ENCODE measurements around the gene SGCA.

SGCA gene

DNA sequence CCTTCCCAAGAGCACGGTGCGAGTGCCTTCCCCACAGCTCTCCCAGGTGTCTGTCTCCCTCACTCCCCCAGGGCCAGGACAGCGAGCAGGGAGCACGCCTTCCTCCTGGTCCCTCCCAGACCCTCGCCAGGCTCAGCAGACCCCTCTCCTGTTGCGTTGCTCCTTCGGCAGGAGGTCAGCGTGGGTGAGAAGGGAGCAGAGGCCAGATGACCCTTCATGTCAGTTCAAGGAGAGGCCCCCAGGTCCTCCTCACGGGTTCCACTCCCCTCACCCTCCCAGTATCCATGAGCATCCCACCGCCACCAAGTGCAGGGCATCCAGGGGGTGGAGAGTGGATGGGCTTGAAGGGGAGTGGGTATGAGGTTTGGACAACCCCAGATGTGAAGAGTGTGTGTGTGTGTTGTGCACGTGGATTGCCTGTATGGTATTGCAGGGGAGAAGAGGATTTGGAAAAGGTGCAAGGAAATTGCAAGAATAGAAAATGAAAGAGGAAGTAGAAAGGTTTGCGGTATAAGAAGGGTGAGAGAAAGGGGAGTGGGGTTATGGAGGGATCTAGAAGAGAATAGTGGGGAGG lies 17.7 kb downstream of the SGCA start:
- peak; percentile 78 for DNase-seq

- peak; percentile 66 for DNase-seq
Observed at GRCh38 chr17:50184064-50184463, 18.3 kb downstream of the SGCA start.

DNA sequence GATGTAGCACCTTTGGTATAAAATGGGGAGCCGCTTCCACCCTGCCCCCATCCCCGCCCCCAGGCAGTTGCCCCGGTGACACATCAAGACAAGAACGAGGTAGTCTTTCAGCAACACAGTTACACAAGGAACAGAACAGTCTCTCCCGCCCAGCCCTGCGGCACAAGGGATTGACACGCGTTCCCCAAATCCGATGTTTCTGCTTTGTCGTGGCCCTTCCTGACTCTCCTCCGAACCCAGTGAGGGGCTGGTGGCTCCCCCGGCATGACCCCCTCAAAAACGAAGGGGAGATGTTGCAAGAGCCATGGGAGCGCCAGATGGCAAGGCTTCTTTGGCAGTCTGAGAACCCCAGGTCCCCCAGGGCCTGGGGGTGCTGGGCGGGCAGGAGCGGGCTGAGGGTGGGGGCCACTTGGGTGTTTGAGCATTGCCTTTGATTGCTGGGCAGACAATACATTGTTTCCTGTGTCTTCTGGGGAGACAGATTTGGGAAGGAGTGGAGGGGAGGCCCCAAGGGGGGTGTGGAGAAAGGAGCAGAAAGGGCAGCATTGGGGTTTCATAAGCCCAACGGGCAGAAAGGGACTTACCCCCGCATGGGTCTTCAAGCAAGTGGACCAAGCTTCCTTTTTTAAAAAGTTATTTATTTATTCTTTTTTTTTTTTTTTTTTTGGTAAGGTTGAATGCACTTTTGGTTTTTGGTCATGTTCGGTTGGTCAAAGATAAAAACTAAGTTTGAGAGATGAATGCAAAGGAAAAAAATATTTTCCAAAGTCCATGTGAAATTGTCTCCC lies 19.0 kb downstream of the SGCA start:
- DNase-seq: peak; percentile 83

- peak; percentile 60 for DNase-seq
Observed at GRCh38 chr17:50185631-50186471, 20.0 kb downstream of the SGCA start.

DNA sequence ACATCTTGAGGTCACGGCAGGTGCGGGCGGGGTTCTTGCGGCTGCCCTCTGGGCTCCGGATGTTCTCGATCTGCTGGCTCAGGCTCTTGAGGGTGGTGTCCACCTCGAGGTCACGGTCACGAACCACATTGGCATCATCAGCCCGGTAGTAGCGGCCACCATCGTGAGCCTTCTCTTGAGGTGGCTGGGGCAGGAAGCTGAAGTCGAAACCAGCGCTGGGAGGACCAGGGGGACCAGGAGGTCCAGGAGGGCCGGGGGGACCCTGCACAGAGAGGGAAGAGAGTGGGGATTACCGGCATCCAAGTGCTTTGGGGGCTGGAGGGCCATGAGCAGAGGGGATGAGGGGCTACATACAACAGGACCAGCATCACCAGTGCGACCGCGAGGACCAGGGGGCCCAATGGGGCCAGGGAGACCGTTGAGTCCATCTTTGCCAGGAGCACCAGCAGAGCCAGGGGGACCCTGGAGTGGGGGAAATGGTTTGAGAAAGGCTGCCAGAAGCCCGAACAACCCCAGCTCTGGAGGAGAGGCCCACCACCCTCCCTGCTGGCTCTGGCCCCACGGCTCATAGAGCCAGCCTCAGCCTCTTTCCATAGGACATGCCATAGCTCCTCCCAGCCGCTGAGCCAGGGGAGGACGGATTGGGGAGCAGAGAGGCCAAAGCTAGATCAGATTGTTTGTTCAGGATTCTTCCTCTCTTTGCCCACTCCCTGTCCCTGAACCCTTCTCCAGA lies 21.0 kb downstream of the SGCA start:
- peak; percentile 84 for DNase-seq

- DNase-seq: no peak
Observed at GRCh38 chr17:50187394-50187725, 21.6 kb downstream of the SGCA start.

GRCh38 chr17:50187751-50188530 lies 22.1 kb downstream of the SGCA start:
- peak; percentile 82 for DNase-seq

DNA sequence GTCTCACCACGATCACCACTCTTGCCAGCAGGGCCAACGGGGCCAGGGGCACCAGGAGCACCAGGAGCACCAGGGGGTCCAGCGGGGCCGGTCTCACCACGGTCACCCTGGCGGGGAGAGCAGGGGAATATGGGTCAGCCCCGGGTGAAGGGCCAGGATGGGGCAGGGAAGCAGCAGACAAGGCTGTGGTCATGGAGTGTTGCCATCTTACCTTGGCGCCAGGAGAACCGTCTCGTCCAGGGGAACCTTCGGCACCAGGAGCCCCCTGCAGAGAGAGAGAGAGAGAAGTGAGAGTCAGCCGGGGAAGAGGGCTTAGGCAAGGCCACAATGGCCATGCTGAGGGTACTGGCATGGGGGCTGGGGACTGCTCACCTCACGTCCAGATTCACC lies 22.7 kb downstream of the SGCA start:
- DNase-seq: peak; percentile 77

DNA sequence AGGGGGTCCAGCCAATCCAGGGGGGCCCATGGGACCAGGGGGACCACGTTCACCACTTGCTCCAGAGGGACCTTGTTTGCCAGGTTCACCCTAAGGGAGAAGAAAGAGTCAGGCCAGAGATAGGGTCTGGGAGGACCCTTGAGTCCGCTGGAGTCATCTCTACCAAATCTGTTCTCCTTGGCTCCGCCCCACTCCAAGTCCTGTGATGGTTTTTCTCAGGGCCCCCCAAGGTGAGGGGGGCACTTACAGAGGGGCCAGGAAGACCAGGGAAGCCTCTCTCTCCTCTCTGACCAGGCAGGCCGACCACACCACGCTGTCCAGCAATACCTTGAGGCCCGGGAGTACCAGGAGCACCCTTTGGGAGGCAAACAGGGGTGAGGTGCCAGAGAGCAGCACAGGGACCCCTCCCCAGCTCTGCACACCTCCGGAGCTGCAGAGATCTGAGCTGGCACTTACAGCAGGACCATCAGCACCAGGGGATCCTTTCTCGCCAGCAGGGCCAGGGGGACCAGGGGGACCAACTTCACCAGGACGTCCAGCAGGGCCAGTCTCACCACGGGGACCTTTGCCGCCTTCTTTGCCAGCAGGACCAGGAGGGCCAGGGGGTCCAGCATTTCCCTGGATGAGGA lies 23.2 kb downstream of the SGCA start:
- DNase-seq: peak; percentile 78

DNA sequence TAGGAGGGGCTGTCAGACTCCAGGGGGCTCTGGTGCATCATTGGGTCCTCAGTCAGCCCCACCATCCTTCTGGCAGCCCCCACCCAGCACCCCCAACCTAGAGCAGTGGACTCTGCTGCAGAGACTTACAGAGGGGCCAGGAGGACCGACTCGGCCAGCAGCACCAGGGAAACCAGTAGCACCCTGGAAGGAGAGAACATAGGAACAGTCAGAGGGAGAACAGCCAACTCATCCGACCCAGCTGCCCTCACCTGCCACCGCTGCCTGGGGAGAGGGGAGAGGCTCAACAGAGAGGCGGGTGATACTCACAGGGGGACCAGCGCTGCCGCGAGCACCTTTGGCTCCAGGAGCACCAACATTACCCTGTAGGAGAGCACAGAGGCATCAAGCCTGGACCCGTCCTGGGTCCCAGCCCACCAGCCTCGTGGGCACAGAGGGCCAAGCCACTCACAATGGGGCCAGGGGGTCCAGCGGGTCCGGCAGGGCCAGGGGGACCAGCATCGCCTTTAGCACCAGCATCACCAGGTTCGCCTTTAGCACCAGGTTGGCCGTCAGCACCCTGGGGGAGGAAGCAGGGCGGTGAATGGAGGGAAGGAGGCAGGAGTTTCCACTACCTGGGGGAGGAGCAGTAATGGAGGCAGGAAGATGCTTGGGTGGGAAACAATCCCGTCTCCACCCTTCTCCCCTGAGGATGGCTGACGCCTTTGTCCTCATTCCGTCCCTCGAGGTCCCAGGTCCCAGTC lies 23.9 kb downstream of the SGCA start:
- peak; percentile 78 for DNase-seq

- no peak for DNase-seq
Observed at GRCh38 chr17:50190293-50190602, 24.4 kb downstream of the SGCA start.

GRCh38 chr17:50190603-50191358 lies 25.0 kb downstream of the SGCA start:
- DNase-seq: peak; percentile 82

DNA sequence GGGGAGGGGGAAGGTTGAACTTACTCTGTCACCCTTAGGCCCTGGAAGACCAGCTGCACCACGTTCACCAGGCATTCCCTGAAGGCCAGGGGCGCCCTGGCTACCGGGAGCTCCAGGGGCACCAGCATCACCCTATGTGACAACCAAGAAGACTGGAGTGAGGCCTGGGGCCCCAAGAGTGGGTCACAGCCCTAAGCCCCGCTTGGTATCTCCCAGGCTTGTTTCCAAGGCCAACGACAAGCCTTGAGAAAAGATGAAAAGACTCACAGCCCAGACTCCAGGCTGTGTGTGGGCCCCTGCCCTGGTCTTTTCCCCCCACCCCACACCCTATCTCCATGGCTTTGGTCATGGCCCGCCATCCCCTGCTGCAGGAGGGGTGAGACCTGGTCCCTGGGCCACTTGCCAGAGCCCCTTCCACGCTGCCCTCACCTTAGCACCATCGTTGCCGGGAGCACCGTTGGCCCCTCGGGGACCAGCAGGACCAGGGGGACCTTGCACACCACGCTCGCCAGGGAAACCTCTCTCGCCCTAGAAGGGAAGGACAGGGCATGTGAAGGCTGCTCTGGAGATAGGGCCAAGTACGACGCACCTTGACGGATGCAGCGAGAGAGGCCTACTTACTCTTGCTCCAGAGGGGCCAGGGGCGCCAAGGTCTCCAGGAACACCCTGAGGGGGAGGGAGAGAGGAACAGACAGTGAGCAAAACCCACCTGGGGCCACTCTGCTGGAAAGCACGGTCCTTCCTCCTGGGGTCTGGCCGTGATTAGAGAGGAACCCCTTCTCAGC lies 25.7 kb downstream of the SGCA start:
- peak; percentile 78 for DNase-seq

DNA sequence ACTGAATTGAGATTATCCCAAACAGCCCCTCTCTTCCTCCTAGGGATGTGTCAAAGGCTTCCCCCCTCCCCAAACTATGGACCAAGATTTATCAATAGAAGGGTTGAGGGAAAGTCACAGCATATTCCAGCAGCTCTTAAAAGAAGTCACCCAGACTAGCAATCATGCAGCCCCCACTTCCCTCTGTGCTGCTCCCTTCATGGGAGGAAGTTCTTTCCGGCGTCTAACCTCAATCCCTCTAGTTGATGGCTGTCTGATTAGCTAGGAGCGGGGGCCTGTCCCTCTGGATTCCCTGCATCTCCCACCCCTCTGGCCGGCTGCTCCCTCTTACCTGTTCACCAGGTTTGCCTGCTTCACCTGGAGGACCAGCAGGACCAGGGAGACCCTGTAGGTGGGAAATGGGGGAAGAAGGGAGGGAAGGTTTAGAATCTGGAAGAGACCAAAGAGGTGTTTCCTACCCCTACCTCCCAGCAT lies 26.4 kb downstream of the SGCA start:
- DNase-seq: peak; percentile 64

- peak; percentile 59 for DNase-seq
Observed at GRCh38 chr17:50192618-50193291, 26.9 kb downstream of the SGCA start.

DNA sequence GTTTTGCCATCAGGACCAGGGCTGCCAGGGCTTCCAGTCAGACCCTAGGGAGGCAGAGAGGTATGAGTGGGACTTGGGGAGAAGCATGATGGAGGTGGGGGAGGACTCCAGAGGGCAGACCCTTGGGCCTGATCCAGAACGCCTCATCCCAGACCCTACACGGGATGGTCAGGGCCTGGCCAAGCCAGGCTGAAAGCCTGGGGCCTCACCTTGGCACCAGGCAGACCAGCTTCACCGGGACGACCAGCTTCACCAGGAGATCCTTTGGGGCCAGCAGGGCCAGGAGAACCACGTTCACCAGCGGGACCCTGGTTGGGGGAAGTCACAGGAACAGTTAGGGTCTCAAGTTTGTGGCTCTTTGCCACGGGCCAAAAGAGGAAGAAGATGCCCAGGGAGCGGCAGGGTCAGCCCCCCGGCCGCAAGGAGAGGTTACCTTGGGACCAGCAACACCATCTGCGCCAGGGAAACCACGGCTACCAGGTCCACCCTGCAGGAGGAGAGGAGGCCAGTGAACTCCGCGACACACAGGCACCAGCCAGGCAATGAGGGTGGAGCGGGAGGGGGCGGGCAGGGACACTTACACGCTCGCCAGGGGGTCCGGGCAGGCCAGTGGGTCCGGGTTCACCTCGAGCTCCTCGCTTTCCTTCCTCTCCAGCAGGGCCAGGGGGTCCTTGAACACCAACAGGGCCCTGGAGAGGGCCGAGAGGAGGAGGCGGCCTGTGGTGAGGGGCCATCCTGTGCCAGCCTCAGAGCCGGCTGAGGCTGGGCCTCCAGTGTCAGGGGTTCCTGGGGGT lies 28.5 kb downstream of the SGCA start:
- peak; percentile 56 for DNase-seq

- peak; percentile 79 for DNase-seq
Observed at GRCh38 chr17:50194934-50195865, 29.4 kb downstream of the SGCA start.

Measured in fibroblast of skin of right biceps (primary cell).